ENCODE data around the gene KIAA1614. TPM values are rescaled to one million over a fixed set of nuclear protein-coding genes. Genes with fewer than 3 reads are reported as not detected.

KIAA1614 gene
- polyA plus RNA-seq, 4 donors, result 0.89 to 2.1 (median 1.4) TPM; not detected in 1

- H3K4me3 ChIP-seq (ENCODE audit: low read depth in 1 of 3, low read length in 3 of 3), result no peak overlapping the region
- no peaks in the 10 kb centered on the region for H3K9me3 ChIP-seq (ENCODE audit: control insufficient read depth in 2 of 2, insufficient read depth in 1 of 2, low read depth in 1 of 2, low read length in 1 of 2)
- 84 to 86% (median 85%) methylated on average over 13 of the region's 13 CpGs for WGBS, 3 donors
- H3K27me3 ChIP-seq (ENCODE audit: control insufficient read depth in 3 of 3, insufficient read depth in 3 of 3, low read length in 3 of 3), result no peaks in the 10 kb centered on the region
- H3K4me1 ChIP-seq (ENCODE audit: control insufficient read depth in 3 of 3, insufficient read depth in 2 of 3, low read depth in 1 of 3, low read length in 2 of 3), result peaks cover 0 to 5% (median 0%) of the 10 kb centered on the region in 3 donors
- H3K36me3 ChIP-seq (ENCODE audit: control insufficient read depth in 3 of 3, insufficient read depth in 2 of 3, low read depth in 1 of 3, low read length in 3 of 3), result no peaks in the 10 kb centered on the region
- H3K27ac ChIP-seq (ENCODE audit: low read depth in 1 of 3, low read length in 2 of 3), result no peak overlapping the region
- FAIRE-seq, result no peak
- no peak for DNase-seq
Observed at GRCh38 chr1:180901076-180901990, 11.4 kb upstream of the KIAA1614 start.

DNA sequence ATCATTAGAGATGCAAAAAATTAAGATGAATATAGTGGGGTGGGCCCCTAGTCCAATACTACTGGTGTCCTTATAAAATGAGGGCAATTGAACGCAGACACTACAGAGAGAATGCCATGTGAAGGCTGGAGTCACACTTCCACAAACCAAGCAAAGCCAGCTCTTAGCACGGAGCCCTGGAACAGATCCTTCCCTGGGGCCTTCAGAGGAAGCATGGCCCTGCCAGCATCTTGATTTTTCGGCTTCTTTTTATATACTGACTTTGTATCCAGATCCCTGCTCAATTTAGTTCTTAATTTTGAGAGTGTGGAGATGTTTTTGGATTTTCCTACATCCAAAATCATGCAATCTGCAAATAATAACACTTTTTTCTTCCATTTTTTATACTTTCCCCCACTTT lies 10.2 kb upstream of the KIAA1614 start:
- Histone ChIP-seq H3K36me3 (ENCODE audit: control insufficient read depth in 3 of 3, insufficient read depth in 2 of 3, low read depth in 1 of 3, low read length in 3 of 3) (no peaks in the 10 kb centered on the region), H3K27me3 (ENCODE audit: control insufficient read depth in 3 of 3, insufficient read depth in 3 of 3, low read length in 3 of 3) (no peaks in the 10 kb centered on the region), H3K27ac (ENCODE audit: low read depth in 1 of 3, low read length in 2 of 3) (no peak overlapping the region), H3K4me1 (ENCODE audit: control insufficient read depth in 3 of 3, insufficient read depth in 2 of 3, low read depth in 1 of 3, low read length in 2 of 3) (peaks cover 0 to 5% (median 0%) of the 10 kb centered on the region in 3 donors), H3K9me3 (ENCODE audit: control insufficient read depth in 2 of 2, insufficient read depth in 1 of 2, low read depth in 1 of 2, low read length in 1 of 2) (no peaks in the 10 kb centered on the region), H3K4me3 (ENCODE audit: low read depth in 1 of 3, low read length in 3 of 3) (no peak overlapping the region)
- 82 to 92% (median 91%) methylated on average over 3 of the region's 3 CpGs for WGBS, 3 donors
- DNase-seq, result no peak
- no peak for FAIRE-seq

GRCh38 chr1:180905927-180906326 lies 6.8 kb upstream of the KIAA1614 start:
- Histone ChIP-seq H3K4me3 (ENCODE audit: low read depth in 1 of 3, low read length in 3 of 3) (no peak overlapping the region), H3K36me3 (ENCODE audit: control insufficient read depth in 3 of 3, insufficient read depth in 2 of 3, low read depth in 1 of 3, low read length in 3 of 3) (no peaks in the 10 kb centered on the region), H3K4me1 (ENCODE audit: control insufficient read depth in 3 of 3, insufficient read depth in 2 of 3, low read depth in 1 of 3, low read length in 2 of 3) (no peaks in the 10 kb centered on the region), H3K27me3 (ENCODE audit: control insufficient read depth in 3 of 3, insufficient read depth in 3 of 3, low read length in 3 of 3) (no peaks in the 10 kb centered on the region), H3K27ac (ENCODE audit: low read depth in 1 of 3, low read length in 2 of 3) (no peak overlapping the region), H3K9me3 (ENCODE audit: control insufficient read depth in 2 of 2, insufficient read depth in 1 of 2, low read depth in 1 of 2, low read length in 1 of 2) (no peaks in the 10 kb centered on the region)
- DNase-seq, result no peak
- no peak for FAIRE-seq
- WGBS, 3 donors, result 93 to 96% (median 93%) methylated on average over 8 of the region's 8 CpGs

DNA sequence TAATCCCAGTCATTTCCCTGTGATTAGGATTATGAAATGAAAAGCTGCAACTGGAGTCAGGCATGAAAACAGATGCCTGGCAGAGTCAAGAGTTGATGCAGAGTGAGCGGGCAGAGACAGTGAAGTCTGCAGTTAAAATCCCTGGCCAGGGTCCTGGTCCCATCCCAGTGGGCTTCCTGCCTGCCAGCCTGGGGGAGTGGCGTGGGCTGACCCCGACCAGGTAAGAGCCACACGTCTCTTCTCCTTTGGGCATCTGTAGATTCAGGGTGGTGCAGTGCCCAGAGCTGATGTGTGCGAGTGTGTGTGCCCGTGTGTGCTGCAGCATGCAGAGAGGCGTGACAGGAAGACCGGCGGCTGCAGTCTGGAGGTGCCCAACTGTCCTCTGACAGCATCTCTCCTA lies 6.2 kb upstream of the KIAA1614 start:
- FAIRE-seq, result no peak

DNA sequence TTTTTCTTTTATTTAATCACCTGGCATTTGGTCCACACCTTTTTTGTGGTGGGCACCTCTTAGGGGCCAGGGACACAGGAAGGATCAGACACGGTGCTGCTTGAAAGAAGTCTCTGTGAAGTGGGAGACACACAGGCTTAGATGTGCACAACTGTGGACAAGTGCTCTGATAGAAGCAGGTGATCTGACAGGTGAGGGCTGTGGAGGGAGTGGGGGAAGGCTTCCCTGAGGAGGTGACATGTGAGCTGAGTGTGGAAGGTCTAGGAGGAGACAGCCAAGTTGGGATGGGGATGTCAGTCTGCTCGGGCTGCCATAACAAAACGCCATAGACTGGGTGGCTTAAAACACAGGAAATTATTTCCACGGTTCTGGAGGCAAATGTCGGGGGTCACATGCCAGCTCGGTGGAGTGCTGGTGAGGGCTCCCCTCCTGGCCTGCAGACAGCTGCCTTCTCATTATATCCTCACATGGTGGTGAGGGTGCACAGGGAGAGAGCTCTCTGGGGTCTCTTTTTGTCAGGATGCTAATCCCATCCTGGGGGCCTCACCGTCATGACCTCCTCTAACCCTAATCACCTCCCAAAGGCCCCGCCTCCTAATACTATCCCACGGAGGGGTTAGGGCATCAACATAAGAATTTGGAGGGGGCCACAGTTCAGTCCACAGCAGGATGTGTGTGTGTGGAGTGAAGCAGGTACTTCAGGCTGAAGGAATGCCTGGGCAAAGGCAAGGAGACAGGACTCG lies 5.2 kb upstream of the KIAA1614 start:
- FAIRE-seq, result no peak
- WGBS, 3 donors, result 87 to 90% (median 87%) methylated on average over 10 of the region's 10 CpGs
- Histone ChIP-seq H3K4me1 (ENCODE audit: control insufficient read depth in 3 of 3, insufficient read depth in 2 of 3, low read depth in 1 of 3, low read length in 2 of 3) (peaks cover 0 to 3% (median 0%) of the 10 kb centered on the region in 3 donors), H3K4me3 (ENCODE audit: low read depth in 1 of 3, low read length in 3 of 3) (no peak overlapping the region), H3K27ac (ENCODE audit: low read depth in 1 of 3, low read length in 2 of 3) (no peak overlapping the region), H3K36me3 (ENCODE audit: control insufficient read depth in 3 of 3, insufficient read depth in 2 of 3, low read depth in 1 of 3, low read length in 3 of 3) (no peaks in the 10 kb centered on the region), H3K9me3 (ENCODE audit: control insufficient read depth in 2 of 2, insufficient read depth in 1 of 2, low read depth in 1 of 2, low read length in 1 of 2) (no peaks in the 10 kb centered on the region), H3K27me3 (ENCODE audit: control insufficient read depth in 3 of 3, insufficient read depth in 3 of 3, low read length in 3 of 3) (peaks cover 0 to 10% (median 0%) of the 10 kb centered on the region in 3 donors)
- DNase-seq, result no peak

More for the DNA sequence above, 6.2 kb upstream of the KIAA1614 start:
- no peak overlapping the region for H3K4me3 ChIP-seq (ENCODE audit: low read depth in 1 of 3, low read length in 3 of 3)
- no peaks in the 10 kb centered on the region for H3K4me1 ChIP-seq (ENCODE audit: control insufficient read depth in 3 of 3, insufficient read depth in 2 of 3, low read depth in 1 of 3, low read length in 2 of 3)
- peaks cover 0 to 2% (median 0%) of the 10 kb centered on the region in 3 donors for H3K27me3 ChIP-seq (ENCODE audit: control insufficient read depth in 3 of 3, insufficient read depth in 3 of 3, low read length in 3 of 3)
- DNase-seq, result no peak
- 89 to 92% (median 91%) methylated on average over 9 of the region's 9 CpGs for WGBS, 3 donors
- H3K36me3 ChIP-seq (ENCODE audit: control insufficient read depth in 3 of 3, insufficient read depth in 2 of 3, low read depth in 1 of 3, low read length in 3 of 3), result no peaks in the 10 kb centered on the region
- H3K27ac ChIP-seq (ENCODE audit: low read depth in 1 of 3, low read length in 2 of 3), result no peak overlapping the region
- no peaks in the 10 kb centered on the region for H3K9me3 ChIP-seq (ENCODE audit: control insufficient read depth in 2 of 2, insufficient read depth in 1 of 2, low read depth in 1 of 2, low read length in 1 of 2)

DNA sequence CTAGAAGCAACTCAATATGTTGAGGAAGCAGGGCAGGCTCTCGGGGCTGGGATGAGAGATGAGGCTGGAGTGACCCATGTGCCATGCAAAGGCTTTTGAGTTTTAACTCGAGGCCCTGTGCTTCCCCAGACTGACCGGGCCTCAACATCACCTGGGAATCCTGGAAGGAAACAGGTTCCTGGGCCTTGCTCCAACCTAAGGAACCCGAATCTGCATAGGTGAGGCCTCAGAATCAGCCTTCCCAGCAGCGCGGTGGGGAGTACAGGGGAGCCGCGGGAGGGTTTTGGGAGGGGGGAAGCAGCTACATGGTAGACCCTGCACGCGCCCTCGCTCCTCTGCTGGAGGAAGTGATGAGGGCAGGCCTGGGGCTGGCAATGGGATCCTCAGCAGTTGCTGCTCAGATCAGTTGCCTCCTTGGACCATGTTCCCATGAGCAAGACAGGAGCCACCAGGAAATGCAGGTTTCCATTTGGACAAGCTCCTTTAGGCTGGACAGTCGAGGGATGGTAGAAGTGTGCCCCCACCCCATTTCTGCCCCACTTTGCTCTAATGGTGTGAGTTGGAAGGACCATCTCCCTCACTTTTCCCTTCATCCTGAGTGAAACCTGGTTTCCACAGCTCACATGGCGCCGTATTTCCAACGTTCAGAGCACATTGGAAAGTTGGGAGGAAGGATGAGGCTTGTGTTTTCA lies 4.5 kb upstream of the KIAA1614 start:
- 90 to 92% (median 91%) methylated on average over 15 of the region's 15 CpGs for WGBS, 3 donors
- DNase-seq (no peak), FAIRE-seq (no peak)
- Histone ChIP-seq H3K9me3 (ENCODE audit: control insufficient read depth in 2 of 2, insufficient read depth in 1 of 2, low read depth in 1 of 2, low read length in 1 of 2) (no peaks in the 10 kb centered on the region), H3K4me1 (ENCODE audit: control insufficient read depth in 3 of 3, insufficient read depth in 2 of 3, low read depth in 1 of 3, low read length in 2 of 3) (peaks cover 0 to 3% (median 0%) of the 10 kb centered on the region in 3 donors), H3K4me3 (ENCODE audit: low read depth in 1 of 3, low read length in 3 of 3) (no peak overlapping the region), H3K36me3 (ENCODE audit: control insufficient read depth in 3 of 3, insufficient read depth in 2 of 3, low read depth in 1 of 3, low read length in 3 of 3) (no peaks in the 10 kb centered on the region), H3K27ac (ENCODE audit: low read depth in 1 of 3, low read length in 2 of 3) (no peak overlapping the region), H3K27me3 (ENCODE audit: control insufficient read depth in 3 of 3, insufficient read depth in 3 of 3, low read length in 3 of 3) (peaks cover 0 to 12% (median 3%) of the 10 kb centered on the region in 3 donors)

GRCh38 chr1:180909005-180909414 lies 3.7 kb upstream of the KIAA1614 start:
- Histone ChIP-seq H3K27me3 (ENCODE audit: control insufficient read depth in 3 of 3, insufficient read depth in 3 of 3, low read length in 3 of 3) (peaks cover 0 to 18% (median 3%) of the 10 kb centered on the region in 3 donors), H3K27ac (ENCODE audit: low read depth in 1 of 3, low read length in 2 of 3) (no peak overlapping the region), H3K4me1 (ENCODE audit: control insufficient read depth in 3 of 3, insufficient read depth in 2 of 3, low read depth in 1 of 3, low read length in 2 of 3) (peaks cover 0 to 3% (median 0%) of the 10 kb centered on the region in 3 donors), H3K9me3 (ENCODE audit: control insufficient read depth in 2 of 2, insufficient read depth in 1 of 2, low read depth in 1 of 2, low read length in 1 of 2) (no peaks in the 10 kb centered on the region), H3K4me3 (ENCODE audit: low read depth in 1 of 3, low read length in 3 of 3) (no peak overlapping the region), H3K36me3 (ENCODE audit: control insufficient read depth in 3 of 3, insufficient read depth in 2 of 3, low read depth in 1 of 3, low read length in 3 of 3) (no peaks in the 10 kb centered on the region)
- DNase-seq (no peak), FAIRE-seq (no peak)
- 53 to 69% (median 68%) methylated on average over 3 of the region's 3 CpGs for WGBS, 3 donors

DNA sequence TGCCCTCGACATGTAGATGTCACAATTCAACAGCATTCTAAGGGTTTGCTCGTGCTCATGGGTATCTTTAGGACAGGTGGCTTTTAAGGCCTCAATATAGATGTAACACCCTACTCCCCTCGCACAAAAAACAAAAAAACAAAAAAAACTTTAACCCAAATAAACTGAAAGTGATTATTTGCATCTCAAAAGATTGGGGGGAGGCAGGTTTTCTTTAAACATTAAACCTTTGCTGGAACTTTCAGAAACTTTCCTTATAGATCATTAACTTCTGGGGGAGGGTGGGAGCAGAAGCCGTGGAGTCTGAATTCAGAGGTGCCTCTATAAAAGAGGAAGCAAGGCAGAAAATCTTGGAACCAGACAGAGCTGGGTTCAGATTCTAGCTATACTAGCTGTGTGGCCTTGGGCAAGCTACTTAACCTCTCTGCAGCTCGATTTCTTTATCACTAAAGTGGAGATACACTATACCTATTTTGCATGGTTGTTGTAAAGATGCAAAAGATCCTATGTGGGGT lies 3.2 kb upstream of the KIAA1614 start:
- whole genome bisulfite sequencing, 3 donors, result 44 to 59% (median 47%) methylated on average over 5 of the region's 5 CpGs
- DNase-seq, result no peak
- no peaks in the 10 kb centered on the region for H3K36me3 ChIP-seq (ENCODE audit: control insufficient read depth in 3 of 3, insufficient read depth in 2 of 3, low read depth in 1 of 3, low read length in 3 of 3)
- no peak overlapping the region for H3K27ac ChIP-seq (ENCODE audit: low read depth in 1 of 3, low read length in 2 of 3)
- H3K4me3 ChIP-seq (ENCODE audit: low read depth in 1 of 3, low read length in 3 of 3), result no peak overlapping the region
- no peak for FAIRE-seq
- H3K4me1 ChIP-seq (ENCODE audit: control insufficient read depth in 3 of 3, insufficient read depth in 2 of 3, low read depth in 1 of 3, low read length in 2 of 3), result peaks cover 0 to 3% (median 0%) of the 10 kb centered on the region in 3 donors
- H3K27me3 ChIP-seq (ENCODE audit: control insufficient read depth in 3 of 3, insufficient read depth in 3 of 3, low read length in 3 of 3), result peaks cover 0 to 19% (median 3%) of the 10 kb centered on the region in 3 donors
- H3K9me3 ChIP-seq (ENCODE audit: control insufficient read depth in 2 of 2, insufficient read depth in 1 of 2, low read depth in 1 of 2, low read length in 1 of 2), result no peaks in the 10 kb centered on the region
